Bronchial epithelial cell (primary cell): ENCODE results near the gene NIF3L1. TPM values are rescaled to one million over a fixed set of nuclear protein-coding genes. Genes with fewer than 3 reads are reported as not detected.
A peak's percentile ranks its signal among the peaks of the same experiment; 100 is the strongest.
"Not testable (repeated sequence)": the region's sequence is repeated elsewhere in the genome, so short reads cannot be mapped to it uniquely, and the experiment has no call there.

Source experiments
- DNase-seq: peaks from one replicate; pipeline ENCODE4 v3.0.0-alpha.2; 2010; ENCODE audit warnings: low read depth
- FAIRE-seq: peaks from 2 replicates; lab custom pipeline; 2011; peaks lifted over from hg19 to GRCh38; lab: Jason Lieb, UNC
- H3K27me3 ChIP-seq: 2 replicates; pipeline ENCODE4 v1.5.1; 2011; ENCODE audit warnings: low read length; ENCODE audit not compliant: control insufficient read depth, insufficient read depth
- H3K36me3 ChIP-seq: 2 replicates; pipeline ENCODE4 v1.5.1; 2011; ENCODE audit warnings: low read length; ENCODE audit not compliant: control insufficient read depth, insufficient read depth
- H3K4me3 ChIP-seq: 2 replicates; pipeline ENCODE4 v1.5.1; 2011; ENCODE audit warnings: mild to moderate bottlenecking, low read depth, low read length, control low read depth
- total RNA-seq: library from RNA; depleted of rRNA; stranded (reverse); fragments of >200 nt; gene quantifications from 2 replicates; pipeline ENCODE4 v1.2.1, GENCODE V29; 2014
- TF ChIP-seq, protein P1 (sequence below): IDR thresholded peaks from 2 replicates; pipeline ENCODE4 v1.5.1; 2011; ENCODE audit warnings: mild to moderate bottlenecking, moderate library complexity, low read length, control low read depth, inconsistent platforms; ENCODE audit not compliant: insufficient read depth, severe bottlenecking

NIF3L1 gene
- total RNA-seq, 1 donor from 2014 or later = 24.2 TPM

DNA sequence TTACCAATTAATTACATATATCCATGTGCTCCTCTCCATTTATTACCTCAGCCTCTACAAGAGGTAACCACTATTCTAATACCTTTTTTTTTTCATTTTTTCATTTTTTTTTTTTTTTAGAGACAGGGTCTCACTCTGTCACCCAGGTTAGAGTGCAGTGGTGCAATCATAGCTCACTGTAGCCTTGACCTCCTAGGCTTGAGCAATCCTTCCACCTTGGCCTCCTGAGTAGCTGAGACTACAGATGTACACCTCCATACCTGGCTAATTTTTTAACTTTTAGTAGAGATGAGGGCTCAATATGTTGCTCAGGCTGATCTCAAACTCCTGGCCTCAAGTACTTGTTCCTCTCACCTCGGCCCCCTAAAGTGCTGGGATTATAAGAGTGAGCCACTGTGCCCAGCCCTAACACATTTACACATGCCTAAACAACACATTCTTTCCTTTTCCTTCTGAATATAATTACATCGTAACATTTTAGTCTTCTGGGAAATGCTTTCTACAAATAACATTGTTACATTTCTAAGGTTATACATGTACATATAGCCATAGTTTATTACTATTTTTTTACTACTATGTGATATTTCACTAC lies 10.8 kb upstream of the NIF3L1 start:
- no peak overlapping the region for H3K4me3 ChIP-seq
- FAIRE-seq = no peak
- no peak for DNase-seq
- no peaks in the 10 kb centered on the region for H3K27me3 ChIP-seq
- H3K36me3 ChIP-seq = peaks cover 6% of the 10 kb centered on the region
- TF ChIP-seq, protein P1, sequence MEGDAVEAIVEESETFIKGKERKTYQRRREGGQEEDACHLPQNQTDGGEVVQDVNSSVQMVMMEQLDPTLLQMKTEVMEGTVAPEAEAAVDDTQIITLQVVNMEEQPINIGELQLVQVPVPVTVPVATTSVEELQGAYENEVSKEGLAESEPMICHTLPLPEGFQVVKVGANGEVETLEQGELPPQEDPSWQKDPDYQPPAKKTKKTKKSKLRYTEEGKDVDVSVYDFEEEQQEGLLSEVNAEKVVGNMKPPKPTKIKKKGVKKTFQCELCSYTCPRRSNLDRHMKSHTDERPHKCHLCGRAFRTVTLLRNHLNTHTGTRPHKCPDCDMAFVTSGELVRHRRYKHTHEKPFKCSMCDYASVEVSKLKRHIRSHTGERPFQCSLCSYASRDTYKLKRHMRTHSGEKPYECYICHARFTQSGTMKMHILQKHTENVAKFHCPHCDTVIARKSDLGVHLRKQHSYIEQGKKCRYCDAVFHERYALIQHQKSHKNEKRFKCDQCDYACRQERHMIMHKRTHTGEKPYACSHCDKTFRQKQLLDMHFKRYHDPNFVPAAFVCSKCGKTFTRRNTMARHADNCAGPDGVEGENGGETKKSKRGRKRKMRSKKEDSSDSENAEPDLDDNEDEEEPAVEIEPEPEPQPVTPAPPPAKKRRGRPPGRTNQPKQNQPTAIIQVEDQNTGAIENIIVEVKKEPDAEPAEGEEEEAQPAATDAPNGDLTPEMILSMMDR = no peak

DNA sequence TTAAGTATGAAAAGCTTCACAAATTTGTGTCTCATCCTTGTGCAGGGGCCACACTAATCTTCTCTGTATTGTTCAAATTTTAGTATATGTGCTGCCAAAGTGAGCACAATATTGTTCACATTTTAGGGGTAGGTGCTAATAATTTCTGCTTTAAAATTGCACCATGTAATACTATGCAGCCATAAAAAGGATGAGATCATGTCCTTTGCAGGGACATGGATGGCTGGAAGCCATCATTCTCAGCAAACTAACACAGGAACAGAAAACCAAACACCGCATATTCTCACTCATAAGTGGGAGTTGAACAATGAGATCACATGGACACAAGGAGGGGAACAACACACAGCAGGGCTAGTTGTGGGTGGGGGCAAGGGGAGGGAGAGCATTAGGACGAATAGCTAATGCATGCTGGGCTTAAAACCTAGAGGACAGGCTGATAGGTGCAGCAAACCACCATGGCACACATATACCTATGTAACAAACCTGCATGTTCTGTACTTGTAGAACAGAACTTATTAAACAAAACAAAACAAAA lies 7.4 kb upstream of the NIF3L1 start:
- H3K36me3 ChIP-seq = peaks cover 10% of the 10 kb centered on the region
- not testable (repeated sequence) for H3K27me3 ChIP-seq, H3K4me3 ChIP-seq, FAIRE-seq, DNase-seq

DNA sequence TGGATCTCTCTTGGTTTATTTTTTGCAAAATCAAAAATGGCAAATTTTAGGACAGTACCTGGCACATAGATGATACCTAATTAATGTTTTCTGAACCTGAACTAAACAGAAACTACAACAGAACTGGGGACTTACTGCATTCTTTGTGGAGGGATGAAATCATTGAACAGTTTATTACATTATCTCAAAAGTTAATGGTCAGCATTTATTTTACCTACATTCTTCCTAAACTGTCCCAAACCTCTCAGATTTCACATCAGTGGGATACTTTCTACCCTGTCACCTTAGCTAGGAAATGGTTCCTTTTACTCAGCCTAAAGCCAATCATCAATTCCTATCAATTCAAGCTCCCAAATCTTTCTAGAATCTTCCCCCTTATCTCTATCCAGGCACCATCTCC lies 10.3 kb downstream of the NIF3L1 start:
- TF ChIP-seq, protein P1 = no peak
- FAIRE-seq = no peak
- no peak for DNase-seq
- Histone ChIP-seq H3K4me3 (no peak overlapping the region), H3K27me3 (no peaks in the 10 kb centered on the region), H3K36me3 (peaks cover 6% of the 10 kb centered on the region)

DNA sequence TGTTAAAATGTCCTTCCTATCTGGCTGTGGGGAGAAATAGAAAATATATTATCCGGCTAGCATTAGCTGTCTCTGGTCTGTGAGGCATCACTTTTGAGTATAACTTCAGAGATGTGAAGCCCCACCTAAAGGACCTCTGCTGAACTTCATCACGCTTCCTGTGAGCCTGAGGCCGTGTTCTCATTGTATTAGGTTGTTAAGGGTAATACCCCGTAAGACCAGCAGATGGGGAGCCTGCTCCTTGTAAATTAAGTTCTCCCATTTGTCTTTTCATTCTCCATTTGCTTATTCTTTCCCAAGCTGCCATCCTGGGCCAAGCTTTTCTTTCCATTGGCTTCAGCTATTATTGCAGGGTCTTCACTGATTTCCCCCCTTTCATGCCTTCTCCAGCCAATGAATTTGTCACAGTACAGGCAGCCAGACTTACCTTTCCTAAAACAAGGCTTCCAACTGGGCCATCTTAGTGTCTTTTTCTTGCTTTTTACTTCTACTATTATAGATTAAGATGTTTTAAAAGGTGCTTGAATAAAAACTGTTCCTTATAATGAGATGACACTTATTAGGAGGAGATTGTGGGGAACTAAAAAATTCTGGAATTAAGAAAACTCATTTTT lies 12.4 kb downstream of the NIF3L1 start:
- H3K4me3 ChIP-seq = no peak overlapping the region
- H3K36me3 ChIP-seq = peaks cover 2% of the 10 kb centered on the region
- no peak for FAIRE-seq
- DNase-seq = peak; percentile 88
- TF ChIP-seq, protein P1 = peak; percentile 81
- no peaks in the 10 kb centered on the region for H3K27me3 ChIP-seq

DNA sequence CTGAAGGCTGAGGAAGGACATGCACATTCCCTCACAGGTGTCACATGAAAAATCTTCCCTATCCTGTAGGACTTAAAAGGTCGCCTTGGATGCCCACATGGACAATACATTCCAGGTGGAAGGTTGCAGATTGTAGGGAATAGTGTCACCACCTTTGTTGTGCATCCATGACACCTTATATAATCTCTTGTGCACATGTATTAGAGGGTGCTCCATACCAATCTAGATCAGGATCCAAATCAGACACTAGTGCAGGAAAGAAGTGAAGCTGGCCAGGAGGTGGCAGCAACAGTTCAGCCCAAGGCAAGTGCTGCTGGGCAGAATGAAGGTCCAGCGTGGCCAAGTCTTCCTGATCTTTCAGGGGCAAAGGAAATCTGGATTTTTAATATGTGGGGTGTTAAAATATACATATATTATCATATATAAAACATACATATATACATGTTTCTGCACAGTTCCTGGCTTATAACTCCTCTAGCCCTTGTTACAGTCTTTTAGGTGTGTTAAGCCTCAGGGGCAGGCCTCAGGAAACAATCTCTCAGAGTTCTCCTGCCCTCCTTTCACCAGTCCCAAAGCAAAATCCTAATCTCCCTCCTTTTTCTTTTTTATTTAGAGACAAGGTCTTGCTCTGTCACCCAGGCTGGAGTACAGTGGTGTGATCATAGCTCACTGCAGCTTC lies 16.6 kb downstream of the NIF3L1 start:
- no peaks in the 10 kb centered on the region for H3K36me3 ChIP-seq
- TF ChIP-seq, protein P1 = peak; percentile 70
- no peak overlapping the region for H3K4me3 ChIP-seq
- H3K27me3 ChIP-seq = no peaks in the 10 kb centered on the region
- DNase-seq (peak; percentile 56), FAIRE-seq (no peak)

DNA sequence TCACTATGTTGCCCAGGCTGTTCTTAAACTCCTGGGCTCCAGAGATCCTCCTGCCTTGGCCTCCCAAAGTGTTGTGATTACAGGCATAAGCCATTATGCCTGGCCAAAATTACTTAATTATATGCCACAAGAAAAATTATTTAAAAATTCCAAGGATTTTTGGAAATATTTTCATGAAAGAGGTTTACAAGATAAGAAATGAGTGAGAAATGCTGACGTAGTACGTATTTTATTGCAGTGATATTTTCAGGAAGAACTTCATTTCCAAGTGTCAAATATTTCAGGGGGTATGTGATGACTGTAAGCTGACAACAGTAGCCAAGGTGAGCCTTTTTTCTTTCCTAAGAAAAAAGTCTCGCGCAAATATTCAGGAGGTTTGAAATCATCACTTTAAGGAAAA lies 20.8 kb downstream of the NIF3L1 start:
- DNase-seq = no peak
- Histone ChIP-seq H3K36me3 (peaks cover 2% of the 10 kb centered on the region), H3K27me3 (no peaks in the 10 kb centered on the region), H3K4me3 (no peak overlapping the region)
- TF ChIP-seq, protein P1 = no peak
- FAIRE-seq = no peak
